Activated CD8-positive, alpha-beta T cell treated with anti-CD3 and anti-CD28 coated beads for 36 hours (primary cell): ENCODE results near the gene F12. TPM values are rescaled to one million over a fixed set of nuclear protein-coding genes. Genes with fewer than 3 reads are reported as not detected.

ENCODE experiments used
- ATAC-seq: fragments of 200-7000 bp; cut with Tn5 transposase; one replicate; pipeline ENCODE4 v1.10.0; 2021; ENCODE audit warnings: mild to moderate bottlenecking, moderate library complexity
- CTCF ChIA-PET: fragments of 350-600 bp; sonication (Branson Sonifier 250); formaldehyde crosslinking; loops from one replicate; lab custom pipeline; 2021; ENCODE audit warnings: antibody characterized with exemption; lab: Charles Lee
- POLR2A ChIA-PET: fragments of 350-600 bp; sonication (Branson Sonifier 250); formaldehyde crosslinking; loops from one replicate; lab custom pipeline; 2021; ENCODE audit warnings: antibody characterized with exemption; lab: Charles Lee
- DNase-seq: peaks from one replicate; pipeline ENCODE4 v3.0.0-alpha.2; 2020
- H3K27ac Mint-ChIP-seq: one replicate; pipeline ENCODE4 v1.8.0; 2021; ENCODE audit warnings: mild to moderate bottlenecking, mixed read lengths
- H3K27me3 Mint-ChIP-seq: one replicate; pipeline ENCODE4 v1.8.0; 2021; ENCODE audit warnings: mixed read lengths
- H3K36me3 Mint-ChIP-seq: one replicate; pipeline ENCODE4 v1.8.0; 2021; ENCODE audit warnings: low read depth, mixed read lengths
- H3K4me1 Mint-ChIP-seq: one replicate; pipeline ENCODE4 v1.8.0; 2021; ENCODE audit warnings: low read depth, mixed read lengths
- H3K4me3 Mint-ChIP-seq: one replicate; pipeline ENCODE4 v1.8.0; 2021; ENCODE audit warnings: mild to moderate bottlenecking, moderate library complexity, mixed read lengths
- H3K9me3 Mint-ChIP-seq: one replicate; pipeline ENCODE4 v1.8.0; 2021; ENCODE audit warnings: mixed read lengths
- CTCF ChIP-seq: fragments of 200-600 bp; IDR thresholded peaks from one replicate; pipeline ENCODE4 v1.8.0; 2022; ENCODE audit warnings: antibody characterized with exemption, mild to moderate bottlenecking
- intact Hi-C: fragments of 100-400 bp; cut with micrococcal nuclease; formaldehyde crosslinking; loops from one replicate; pipeline ENCODE4 v1.10.0; 2022
- total RNA-seq, 2 experiments: library from RNA; stranded (reverse); gene quantifications; one replicate each; pipeline ENCODE4 v1.2.3, GENCODE V29; 2021

F12 gene
- total RNA-seq, 2 experiments from 2014 or later = 7.9 TPM

GRCh38 chr5:177358370-177358819, 51.0 kb downstream of the F12 start:
- Mint-ChIP-seq H3K27ac (peak overlapping the region; percentile 81), H3K4me3 (peak overlapping the region; percentile 89), H3K36me3 (peaks cover 10% of the 10 kb centered on the region), H3K4me1 (peaks cover 81% of the 10 kb centered on the region), H3K27me3 (no peaks in the 10 kb centered on the region), H3K9me3 (peaks cover 14% of the 10 kb centered on the region)
- ChIA-PET POLR2A (no interaction called here), CTCF (interaction anchor here (1.1 to 6.8 kb wide), 6 partner anchors 12 to 49 kb away, joined by 3 to 55 read pairs (median 4); no protein-coding TSS in a partner anchor)
- ATAC-seq (no peak), DNase-seq (no peak)
- intact Hi-C loops = loop anchor here (5.0 kb wide), 1 partner anchor 41 kb away; no protein-coding TSS in a partner anchor
- TF ChIP-seq CTCF = no peak

- H3K27me3 Mint-ChIP-seq = no peaks in the 10 kb centered on the region
- POLR2A ChIA-PET = interaction anchor here (0.5 to 1.2 kb wide), 5 partner anchors 32 to 114 kb away, joined by 3 read pairs; no protein-coding TSS in a partner anchor
Measured at GRCh38 chr5:177357459-177358351, 51.7 kb downstream of the F12 start, which contains the start of gene RGS14. RGS14 (plus strand) TSS chr5:177357924; CDS start chr5:177358025, 101 bp downstream.

GRCh38 chr5:177357146-177357458, 52.3 kb downstream of the F12 start:
- POLR2A ChIA-PET = interaction anchor here (0.5 to 1.2 kb wide), 5 partner anchors 32 to 115 kb away, joined by 3 read pairs; no protein-coding TSS in a partner anchor
- no peak for ATAC-seq

More at GRCh38 chr5:177357459-177358351, 51.7 kb downstream of the F12 start, which contains the start of gene RGS14:
- TF ChIP-seq CTCF = no peak
- Mint-ChIP-seq H3K36me3 (peaks cover 10% of the 10 kb centered on the region), H3K27ac (peak within 1 kb of the TSS; percentile 84), H3K4me1 (peaks cover 75% of the 10 kb centered on the region), H3K4me3 (peak within 1 kb of the TSS; percentile 89), H3K9me3 (peaks cover 14% of the 10 kb centered on the region)
- intact Hi-C loops = loop anchor here (5.0 kb wide), 1 partner anchor 40 kb away; no protein-coding TSS in a partner anchor
- CTCF ChIA-PET = interaction anchor here (0.8 to 6.8 kb wide), 9 partner anchors 12 to 48 kb away, joined by 3 to 55 read pairs (median 4); no protein-coding TSS in a partner anchor
- peak; percentile 75 for DNase-seq
- ATAC-seq = peak; percentile 87

GRCh38 chr5:177356746-177357145, 52.6 kb downstream of the F12 start:
- DNase-seq = no peak
- ChIA-PET CTCF (interaction anchor here (1.4 to 6.8 kb wide), 6 partner anchors 10 to 48 kb away, joined by 4 to 55 read pairs (median 11); no protein-coding TSS in a partner anchor), POLR2A (interaction anchor here (0.5 to 1.4 kb wide), 5 partner anchors 33 to 104 kb away, joined by 3 to 5 read pairs (median 3); no protein-coding TSS in a partner anchor)
- no peaks in the 10 kb centered on the region for H3K27me3 Mint-ChIP-seq
- intact Hi-C loops = loop anchor here (5.0 kb wide), 1 partner anchor 39 kb away; no protein-coding TSS in a partner anchor
- peak overlapping the region; percentile 89 for H3K4me3 Mint-ChIP-seq
- peak overlapping the region; percentile 84 for H3K27ac Mint-ChIP-seq
- peaks cover 7% of the 10 kb centered on the region for H3K36me3 Mint-ChIP-seq
- no peak for ATAC-seq
- peaks cover 14% of the 10 kb centered on the region for H3K9me3 Mint-ChIP-seq
- peaks cover 66% of the 10 kb centered on the region for H3K4me1 Mint-ChIP-seq
- TF ChIP-seq CTCF = no peak

More at GRCh38 chr5:177357146-177357458, 52.3 kb downstream of the F12 start:
- no peak for TF ChIP-seq CTCF
- intact Hi-C loops = loop anchor here (5.0 kb wide), 1 partner anchor 40 kb away; no protein-coding TSS in a partner anchor
- CTCF ChIA-PET = interaction anchor here (0.8 to 6.8 kb wide), 5 partner anchors 13 to 47 kb away, joined by 4 to 55 read pairs (median 13); no protein-coding TSS in a partner anchor
- Mint-ChIP-seq H3K4me3 (peak overlapping the region; percentile 89), H3K9me3 (peaks cover 14% of the 10 kb centered on the region), H3K27ac (peak overlapping the region; percentile 84), H3K4me1 (peaks cover 69% of the 10 kb centered on the region), H3K27me3 (no peaks in the 10 kb centered on the region), H3K36me3 (peaks cover 10% of the 10 kb centered on the region)
- DNase-seq = no peak
